HEK293T (cell line): Measurements from ENCODE around the gene PRKACB.

Experiments
- CTCF ChIA-PET: fragments of 350-600 bp; formaldehyde crosslinking; extraction: SDS; loops from one replicate; lab custom pipeline; 2021; ENCODE audit warnings: antibody characterized with exemption, inconsistent platforms; lab: Yijun Ruan, JAX
- POLR2A ChIA-PET: fragments of 350-600 bp; formaldehyde crosslinking; extraction: SDS; loops from one replicate; lab custom pipeline; 2020; ENCODE audit warnings: antibody characterized with exemption, inconsistent platforms; lab: Yijun Ruan, JAX
- DNase-seq: peaks from one replicate; pipeline ENCODE4 v3.0.0; 2012; ENCODE audit warnings: mixed read lengths; ENCODE audit errors: extremely low spot score
- ARNT ChIP-seq: fragments of 450-650 bp; IDR thresholded peaks from 2 replicates; pipeline ENCODE4 v1.6.1; 2017; ENCODE audit warnings: mild to moderate bottlenecking
- BHLHE40 ChIP-seq: fragments of 450-650 bp; IDR thresholded peaks from 2 replicates; pipeline ENCODE4 v1.6.1; 2016; ENCODE audit warnings: mild to moderate bottlenecking, moderate library complexity, borderline replicate concordance
- CTBP1 ChIP-seq: fragments of 450-650 bp; IDR thresholded peaks from 2 replicates; pipeline ENCODE4 v1.6.1; 2016; ENCODE audit warnings: borderline replicate concordance
- ELF4 ChIP-seq: fragments of 450-650 bp; IDR thresholded peaks from 2 replicates; pipeline ENCODE4 v1.6.1; 2017; ENCODE audit warnings: antibody characterized with exemption
- FOXA1 ChIP-seq: fragments of 450-650 bp; IDR thresholded peaks from 2 replicates; pipeline ENCODE4 v1.6.1; 2016; ENCODE audit warnings: mild to moderate bottlenecking
- FOXK2 ChIP-seq: fragments of 450-650 bp; IDR thresholded peaks from 2 replicates; pipeline ENCODE4 v1.6.1; 2016; ENCODE audit warnings: mild to moderate bottlenecking
- FOXM1 ChIP-seq: fragments of 450-650 bp; IDR thresholded peaks from 2 replicates; pipeline ENCODE4 v1.6.1; 2017; ENCODE audit warnings: mild to moderate bottlenecking, borderline replicate concordance
- HDGF ChIP-seq: fragments of 450-650 bp; IDR thresholded peaks from 2 replicates; pipeline ENCODE4 v1.6.1; 2017; ENCODE audit warnings: antibody characterized with exemption, borderline replicate concordance
- L3MBTL2 ChIP-seq: fragments of 450-650 bp; conservative IDR thresholded peaks from 2 replicates; pipeline ENCODE4 v1.6.1; 2016; ENCODE audit warnings: mild to moderate bottlenecking
- LEF1 ChIP-seq: fragments of 450-650 bp; IDR thresholded peaks from 2 replicates; pipeline ENCODE4 v1.6.1; 2017; ENCODE audit warnings: mild to moderate bottlenecking, borderline replicate concordance
- NFRKB ChIP-seq: fragments of 450-650 bp; IDR thresholded peaks from 2 replicates; pipeline ENCODE4 v1.6.1; 2016; ENCODE audit warnings: mild to moderate bottlenecking, moderate library complexity
- PKNOX1 ChIP-seq: fragments of 450-650 bp; IDR thresholded peaks from 2 replicates; pipeline ENCODE4 v1.6.1; 2016
- SP1 ChIP-seq: fragments of 450-650 bp; IDR thresholded peaks from 2 replicates; pipeline ENCODE4 v1.6.1; 2017
- SUZ12 ChIP-seq: fragments of 450-650 bp; IDR thresholded peaks from 2 replicates; pipeline ENCODE4 v1.6.1; 2016; ENCODE audit warnings: mild to moderate bottlenecking
- TARDBP ChIP-seq: fragments of 450-650 bp; IDR thresholded peaks from 2 replicates; pipeline ENCODE4 v1.6.1; 2016
- ZNF384 ChIP-seq: fragments of 450-650 bp; IDR thresholded peaks from 2 replicates; pipeline ENCODE4 v1.6.1; 2016

PRKACB gene

GRCh38 chr1:84253036-84253435, 109.0 kb downstream of the PRKACB start:
- no peak for TF ChIP-seq FOXA1
- TF ChIP-seq L3MBTL2 = no peak
- TF ChIP-seq SP1 = no peak
- TF ChIP-seq FOXM1 = no peak
- TF ChIP-seq ARNT = no peak
- TF ChIP-seq ELF4 = no peak
- TF ChIP-seq NFRKB = no peak
- no peak for TF ChIP-seq HDGF
- TF ChIP-seq LEF1 = no peak
- no peak for TF ChIP-seq CTBP1
- DNase-seq = no peak
- ChIA-PET CTCF (no interaction called here), POLR2A (no interaction called here)

DNA sequence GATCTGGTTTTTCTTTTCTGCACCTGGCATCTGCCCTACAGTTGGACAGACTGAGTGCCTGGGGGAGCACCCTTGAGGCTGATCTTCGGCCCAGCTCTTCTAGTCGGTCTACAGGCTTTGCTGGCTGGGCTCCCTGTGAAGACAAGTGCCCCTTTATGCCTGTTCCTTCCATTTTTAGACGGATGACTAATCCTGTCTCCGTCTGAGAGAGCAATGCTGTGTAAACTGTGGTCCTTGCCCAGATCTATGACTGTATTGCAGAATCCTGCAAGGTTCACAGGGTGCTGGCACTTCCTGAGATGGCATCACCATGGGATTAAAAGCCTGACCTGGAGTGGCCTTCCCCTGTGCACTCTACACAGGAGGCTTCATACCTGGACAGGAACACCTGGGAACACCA, 109.8 kb downstream of the PRKACB start:
- TF ChIP-seq ARNT (no peak), BHLHE40 (no peak)
- ChIA-PET POLR2A (no interaction called here), CTCF (no interaction called here)
- DNase-seq = no peak

- CTCF ChIA-PET = no interaction called here
- POLR2A ChIA-PET = no interaction called here
- no peak for TF ChIP-seq ARNT
- TF ChIP-seq FOXK2 = no peak
- TF ChIP-seq SP1 = no peak
- no peak for TF ChIP-seq CTBP1
- no peak for TF ChIP-seq SUZ12
- no peak for TF ChIP-seq TARDBP
- no peak for TF ChIP-seq FOXM1
- no peak for TF ChIP-seq L3MBTL2
- TF ChIP-seq LEF1 = no peak
- no peak for TF ChIP-seq ELF4
- TF ChIP-seq HDGF = no peak
- no peak for TF ChIP-seq BHLHE40
- no peak for TF ChIP-seq ZNF384
- DNase-seq = no peak
These were observed 110.7 kb downstream of the PRKACB start for GRCh38 chr1:84254703-84255238.

- POLR2A ChIA-PET = no interaction called here
- no peak for DNase-seq
- CTCF ChIA-PET = no interaction called here
- TF ChIP-seq FOXM1 (no peak), SP1 (no peak), FOXA1 (no peak), FOXK2 (no peak), NFRKB (no peak), CTBP1 (no peak), HDGF (no peak), ARNT (no peak), BHLHE40 (no peak), PKNOX1 (no peak), LEF1 (no peak), ZNF384 (no peak)
These were observed 111.5 kb downstream of the PRKACB start for GRCh38 chr1:84255582-84255981.

GRCh38 chr1:84257617-84258016, 113.5 kb downstream of the PRKACB start:
- ChIA-PET CTCF (no interaction called here), POLR2A (no interaction called here)
- TF ChIP-seq NFRKB = no peak
- no peak for TF ChIP-seq ARNT
- TF ChIP-seq PKNOX1 = no peak
- DNase-seq = no peak

- POLR2A ChIA-PET = no interaction called here
- TF ChIP-seq ELF4 (no peak), FOXK2 (no peak), TARDBP (no peak), BHLHE40 (no peak)
- DNase-seq = no peak
- CTCF ChIA-PET = no interaction called here
These were observed 115.3 kb downstream of the PRKACB start for GRCh38 chr1:84259376-84259775.

DNA sequence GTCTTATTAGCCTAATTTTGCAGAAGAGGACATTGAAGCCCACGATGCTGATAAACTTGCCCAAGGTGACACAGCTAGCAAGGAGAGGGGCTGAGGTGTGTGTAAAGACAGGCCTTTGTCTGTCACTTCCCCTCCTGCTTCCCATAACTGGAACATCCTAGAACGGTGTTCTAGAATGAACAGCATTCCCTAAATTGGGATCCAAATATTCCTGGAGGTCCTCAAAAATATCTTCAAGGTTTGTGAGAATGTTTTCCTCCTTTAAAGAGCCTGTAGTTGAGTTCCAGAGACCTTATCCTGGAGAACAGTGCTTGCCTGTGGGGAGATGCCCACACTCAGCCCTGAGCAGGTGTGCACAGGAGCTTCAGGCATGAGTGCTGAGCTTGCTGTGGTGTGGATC, 115.9 kb downstream of the PRKACB start:
- ChIA-PET CTCF (interaction anchor here (1.1 kb wide), 1 partner anchor 14 kb away, joined by 3 read pairs; no protein-coding TSS in a partner anchor), POLR2A (no interaction called here)
- no peak for DNase-seq
- TF ChIP-seq ARNT (no peak), FOXM1 (no peak), HDGF (no peak), L3MBTL2 (no peak), SUZ12 (no peak)

- CTCF ChIA-PET = interaction anchor here (1.1 kb wide), 1 partner anchor 15 kb away, joined by 3 read pairs; no protein-coding TSS in a partner anchor
- no peak for DNase-seq
- POLR2A ChIA-PET = no interaction called here
- TF ChIP-seq TARDBP (no peak), ARNT (no peak), NFRKB (no peak), FOXM1 (no peak), SUZ12 (no peak)
These were observed 116.9 kb downstream of the PRKACB start for GRCh38 chr1:84260852-84261518.
